Iris pigment epithelial cell (primary cell): Measurements from ENCODE around the gene LGI4.

Source experiments
- DNase-seq: peaks from one replicate; pipeline ENCODE4 v3.0.0-alpha.2; 2011; ENCODE audit warnings: low read depth

LGI4 gene

DNA sequence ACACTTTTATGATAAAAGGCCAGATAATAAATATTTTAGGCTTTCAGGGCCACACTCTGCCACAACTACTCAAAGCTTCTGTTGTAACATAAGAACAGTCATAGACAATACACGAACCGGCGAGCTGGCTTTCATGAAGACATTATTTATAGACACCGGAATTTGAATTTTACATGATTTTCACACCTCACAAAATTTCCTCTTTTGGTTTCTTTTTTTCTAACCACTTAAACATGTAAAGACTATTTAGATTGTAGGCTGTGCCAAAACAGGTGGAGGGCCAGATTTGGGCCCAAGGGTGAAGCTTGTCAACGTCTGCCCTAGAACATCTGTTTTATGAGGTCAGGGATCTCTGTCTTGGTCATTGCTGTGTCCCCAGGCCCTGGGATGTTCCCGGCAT is 48.9 kb downstream of the LGI4 start:
- DNase-seq, result no peak

DNA sequence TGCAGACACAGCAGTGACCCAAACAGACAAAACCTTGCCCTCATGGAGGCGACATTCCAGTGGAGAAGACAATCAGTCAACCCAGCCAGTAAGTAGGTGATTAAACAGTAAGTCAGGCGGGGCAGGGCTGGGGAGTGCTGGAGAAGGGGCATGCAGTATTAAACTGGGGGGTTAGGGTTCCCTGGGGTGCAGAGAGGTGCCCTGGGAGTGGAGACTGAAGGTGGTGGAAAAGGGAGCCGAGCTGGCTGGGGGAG is 50.4 kb downstream of the LGI4 start:
- DNase-seq, result no peak

DNA sequence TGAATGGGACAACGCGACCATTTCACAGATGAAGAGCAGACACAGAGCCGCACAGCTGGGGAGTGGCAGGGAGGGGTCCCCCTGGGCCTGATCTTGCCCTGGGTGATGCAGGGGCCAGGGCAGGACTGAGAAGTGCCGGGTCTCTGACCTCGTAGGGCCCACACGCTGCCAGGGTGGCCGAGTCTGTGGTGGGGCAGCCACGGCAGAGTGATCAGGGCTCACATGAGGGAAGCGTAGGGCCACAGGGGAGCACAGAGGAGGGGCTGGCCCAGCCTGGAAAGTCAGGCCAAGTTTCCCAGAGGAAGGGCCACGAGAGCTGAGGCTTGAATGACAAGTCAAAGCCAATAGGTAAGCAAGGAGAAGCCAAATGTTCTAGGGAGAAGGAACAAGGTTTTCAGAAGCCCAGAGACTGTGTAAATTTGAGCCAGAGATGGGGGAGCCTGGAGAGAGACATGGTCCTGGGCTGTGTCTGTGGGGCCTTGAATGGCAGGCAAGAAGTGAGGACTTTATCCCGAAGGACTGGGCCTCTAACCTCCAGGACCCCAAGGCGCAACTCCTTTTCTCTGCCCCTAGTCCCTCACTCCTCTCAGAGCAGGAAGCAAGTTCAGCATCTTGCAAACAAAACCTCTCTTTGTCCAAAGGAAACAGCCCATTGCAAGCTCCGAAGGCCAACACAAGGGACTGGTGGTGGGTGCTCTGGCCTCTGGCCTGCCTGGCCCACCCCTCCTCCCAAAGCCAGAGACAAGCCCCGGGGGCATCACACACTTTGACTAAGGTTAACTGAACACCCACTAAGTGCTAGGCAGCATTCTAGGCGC is 51.0 kb downstream of the LGI4 start:
- no peak for DNase-seq

DNA sequence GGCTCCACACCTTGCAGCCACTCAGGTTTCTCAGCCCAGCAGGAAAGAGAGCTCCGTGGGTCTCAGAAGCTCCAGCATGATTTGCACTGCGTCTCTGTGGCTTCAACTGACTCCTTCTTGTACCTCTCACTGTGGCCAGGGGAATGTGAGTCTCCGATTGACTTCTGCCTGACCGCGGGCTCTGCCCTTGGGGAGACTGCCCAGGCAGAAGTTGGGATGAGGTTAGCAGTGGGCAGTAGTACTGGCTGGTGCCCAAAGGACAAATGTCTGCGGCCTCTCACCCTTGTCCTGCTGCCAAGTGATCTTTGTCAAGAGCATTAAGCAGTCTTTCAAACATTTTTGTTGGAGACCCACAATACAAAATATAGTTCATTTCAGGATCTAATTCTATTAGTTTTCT is 53.7 kb downstream of the LGI4 start:
- DNase-seq, result no peak

DNA sequence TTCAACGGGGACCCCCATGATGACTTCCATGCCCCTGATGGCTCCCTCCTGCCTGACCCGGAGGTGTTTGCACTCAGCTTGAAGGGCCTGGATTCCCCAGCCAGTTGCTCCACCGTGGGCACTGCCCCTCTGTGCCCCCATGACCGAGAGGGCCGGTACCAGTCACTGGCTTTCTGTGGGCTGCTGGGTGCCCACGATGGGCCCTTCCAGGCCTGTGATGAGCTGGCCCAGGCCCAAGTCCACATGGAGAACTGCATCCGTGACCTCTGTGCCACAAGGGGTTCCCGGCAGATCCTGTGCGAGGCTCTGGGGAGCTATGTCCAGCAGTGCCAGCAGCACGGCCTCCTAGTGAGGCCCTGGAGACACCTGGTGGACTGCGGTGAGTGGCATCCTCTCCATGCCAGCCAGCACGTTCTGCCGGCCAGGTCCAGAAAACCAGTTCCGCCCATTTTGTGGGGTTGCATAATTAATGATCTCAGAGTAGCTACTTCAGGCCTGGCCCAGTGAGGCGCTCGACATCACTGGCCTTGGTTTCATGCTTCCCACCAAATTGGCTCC is 54.2 kb downstream of the LGI4 start:
- no peak for DNase-seq

DNA sequence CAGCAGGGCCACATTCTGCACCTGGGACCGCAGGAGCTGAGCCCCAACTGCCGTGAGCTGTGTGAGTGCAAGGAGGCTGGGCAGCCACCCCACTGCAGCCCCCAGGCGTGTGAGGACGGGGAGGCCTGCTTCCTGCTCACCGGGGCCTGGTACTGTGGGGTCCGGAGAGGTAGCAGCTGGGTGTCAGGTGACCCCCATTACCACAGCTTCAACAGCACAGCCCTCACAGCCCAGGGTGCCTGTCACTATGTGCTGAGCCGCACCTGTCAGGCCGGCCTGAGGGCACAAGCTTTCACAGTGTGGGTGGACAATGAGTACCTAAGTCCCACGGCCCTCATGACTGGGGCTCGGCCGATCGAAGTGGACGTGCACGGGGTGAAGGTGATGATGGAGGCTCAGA is 55.0 kb downstream of the LGI4 start:
- no peak for DNase-seq

DNA sequence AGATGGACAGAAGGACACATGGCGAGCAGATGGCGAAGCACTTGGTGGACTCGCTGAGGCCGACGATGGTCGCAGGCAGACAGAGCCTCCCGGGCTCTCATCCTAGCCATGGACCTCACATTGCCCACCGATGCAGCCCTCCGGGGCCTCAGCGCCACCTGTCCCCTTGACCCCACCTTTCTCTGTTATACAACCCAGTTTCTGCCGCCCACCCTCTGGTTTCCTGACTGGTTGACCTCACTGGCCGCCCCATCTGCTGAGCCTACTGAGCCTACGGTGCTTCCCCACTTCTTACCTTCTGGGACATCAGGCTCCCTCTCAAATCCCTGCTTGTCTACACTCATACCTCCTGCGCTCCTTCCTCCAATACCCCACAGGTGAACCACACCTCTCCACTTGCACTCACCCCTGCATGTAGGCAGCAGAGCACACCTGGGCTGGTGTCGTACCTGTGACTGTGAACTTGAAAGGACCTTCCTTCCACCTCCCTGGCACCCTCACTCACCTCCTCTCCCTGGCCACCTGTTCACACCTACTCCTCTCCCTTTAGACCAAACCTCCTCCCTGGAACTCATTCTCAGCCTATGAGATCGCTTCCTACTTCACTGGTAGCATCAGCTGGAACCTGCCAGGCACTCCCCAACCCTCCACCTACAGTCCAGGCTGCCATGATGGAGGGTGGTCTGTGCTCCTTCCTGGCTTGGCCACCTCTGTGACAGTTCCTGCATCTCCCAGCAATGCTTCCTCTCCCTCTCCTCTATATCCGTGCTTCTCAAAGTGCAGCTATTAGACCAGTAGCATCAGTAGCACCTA is 57.2 kb downstream of the LGI4 start:
- DNase-seq, result no peak

DNA sequence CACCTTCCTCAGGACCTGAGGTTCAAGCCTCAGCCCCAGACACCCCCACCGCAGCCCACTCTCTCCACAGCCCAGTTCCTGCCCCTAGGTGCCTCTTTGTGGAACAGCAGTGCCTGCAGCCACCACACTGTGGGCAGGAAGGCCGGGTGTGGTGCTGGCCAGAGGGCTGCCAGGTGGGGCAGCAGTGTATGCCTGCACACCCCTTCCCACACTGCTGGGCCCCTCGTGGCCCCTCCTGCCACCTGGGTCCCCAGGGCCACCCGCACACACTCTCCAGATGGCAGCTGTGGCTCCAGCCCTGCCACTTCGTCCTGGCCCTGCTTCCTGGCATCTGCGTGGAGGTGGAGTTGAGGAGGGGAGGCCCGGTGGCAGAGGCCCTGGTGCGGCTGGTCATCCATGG is 58.2 kb downstream of the LGI4 start:
- DNase-seq, result no peak

DNA sequence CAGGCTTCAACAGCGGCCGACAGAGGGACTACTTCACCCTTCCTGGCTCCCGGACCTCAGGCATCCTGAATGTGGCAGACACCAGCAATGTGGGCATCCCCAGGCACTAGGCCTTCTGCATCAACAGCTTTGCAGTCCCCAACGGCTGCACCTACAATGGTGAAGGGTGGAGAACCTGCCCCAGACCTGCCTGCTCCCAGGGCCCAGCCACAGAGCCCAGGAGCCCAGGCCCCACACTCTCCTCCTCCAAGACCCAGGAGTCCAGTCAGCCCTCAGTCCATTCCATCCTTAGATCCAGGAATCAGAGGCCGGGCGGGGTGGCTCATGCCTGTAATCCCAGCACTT is 58.9 kb downstream of the LGI4 start:
- no peak for DNase-seq

DNA sequence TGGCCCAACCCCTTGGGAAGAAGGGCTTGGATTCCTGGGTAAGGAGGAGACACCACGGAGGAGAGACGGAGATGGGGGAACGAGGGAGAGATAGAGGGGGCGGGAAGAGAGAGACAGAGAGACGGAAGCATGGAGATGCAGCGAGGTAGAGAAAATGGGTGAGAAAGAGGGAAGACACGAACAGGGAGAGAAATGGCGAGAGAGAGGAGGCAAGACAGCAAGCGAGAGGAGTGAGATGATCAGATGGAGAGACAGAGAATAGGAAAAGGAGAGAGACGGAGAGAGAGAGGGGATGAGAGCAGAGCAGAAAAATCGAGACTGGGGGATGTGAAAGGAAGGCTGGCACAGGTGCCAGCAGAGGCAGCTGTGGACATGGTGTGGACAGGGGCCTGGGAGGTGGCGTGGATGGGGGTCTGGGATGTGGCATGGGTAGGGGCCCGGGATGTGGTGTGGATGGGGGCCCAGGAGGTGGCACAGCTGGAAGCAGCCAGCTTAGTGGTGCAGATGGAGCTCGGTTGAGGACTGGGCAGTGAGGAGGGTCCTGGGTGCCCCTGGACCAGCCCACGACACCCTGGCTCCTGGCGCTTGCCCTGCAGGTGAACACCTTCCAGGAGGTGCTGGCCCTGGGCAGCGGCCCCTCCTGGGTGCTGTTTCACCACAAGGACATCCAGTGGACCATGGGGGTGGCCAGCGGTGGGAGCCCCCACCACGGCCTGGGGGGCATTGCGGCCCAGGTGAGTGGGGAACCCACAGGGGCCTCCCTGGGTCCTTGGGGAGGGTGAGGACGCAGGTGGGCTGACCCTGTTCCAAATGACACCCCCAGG is 59.4 kb downstream of the LGI4 start:
- no peak for DNase-seq
